Occipital lobe (tissue), 2 donors: ENCODE results near the gene IL26. TPM values are rescaled to one million over a fixed set of nuclear protein-coding genes. Genes with fewer than 3 reads are reported as not detected.
"Not testable (repeated sequence)": the region's sequence is repeated elsewhere in the genome, so short reads cannot be mapped to it uniquely, and the experiment has no call there.

Experiments used
- DNase-seq: peaks from one replicate; lab custom pipeline; 2025; lab: John Stamatoyannopoulos, UW
- total RNA-seq: library from RNA; depleted of rRNA; stranded (reverse); fragments of >200 nt; gene quantifications from one replicate; pipeline ENCODE4 v1.2.3, GENCODE V29; 2014

Gene IL26
- total RNA-seq, 1 donor from 2014 or later, result not detected

DNA sequence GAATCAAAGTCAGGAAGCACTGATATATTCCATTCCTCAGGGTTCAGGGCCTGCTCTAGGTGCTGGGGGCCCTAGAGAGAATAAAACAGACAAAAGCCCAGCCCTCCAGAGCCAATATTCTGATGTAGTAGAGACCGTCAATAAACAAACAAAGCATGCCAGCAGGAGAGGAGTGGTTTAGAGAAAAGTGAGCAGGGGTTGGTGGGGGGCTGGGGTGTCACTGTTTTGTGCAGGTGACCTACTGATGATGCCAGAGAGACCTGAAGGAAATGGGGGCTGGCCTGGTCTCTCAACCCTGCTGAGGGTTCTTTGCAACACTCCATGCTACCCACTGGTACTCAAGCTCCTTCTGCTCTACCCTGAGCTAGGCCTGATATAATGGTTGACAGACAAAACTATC, 26.5 kb downstream of the IL26 start:
- DNase-seq, result no peak

DNA sequence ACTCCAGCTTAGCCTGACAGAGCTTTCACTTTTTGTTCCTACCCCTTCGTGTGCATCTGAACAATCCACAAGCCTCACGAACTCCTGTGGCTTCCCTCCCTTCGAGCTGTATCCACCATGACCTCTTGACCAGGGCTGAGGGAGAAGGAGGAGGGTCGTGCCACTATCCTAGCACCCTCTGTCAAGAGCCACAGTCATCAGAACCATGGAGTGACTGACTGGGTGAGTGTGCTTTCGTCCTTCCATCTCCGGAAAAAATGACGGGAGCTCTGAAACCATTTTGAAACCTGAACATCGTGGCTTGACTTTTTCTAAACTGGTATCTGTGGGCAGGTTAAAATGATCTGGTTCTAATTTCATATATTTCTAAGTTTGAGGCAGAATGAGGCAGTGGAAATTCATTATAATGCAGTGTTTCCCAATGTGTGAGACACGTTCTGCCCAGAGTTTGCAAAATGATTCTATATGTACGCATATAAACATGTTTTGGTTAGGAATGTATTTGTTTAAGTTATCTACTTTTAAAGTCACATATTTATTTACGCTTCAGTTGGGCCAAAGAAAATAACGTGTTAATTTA, 27.0 kb downstream of the IL26 start:
- DNase-seq, result no peak

DNA sequence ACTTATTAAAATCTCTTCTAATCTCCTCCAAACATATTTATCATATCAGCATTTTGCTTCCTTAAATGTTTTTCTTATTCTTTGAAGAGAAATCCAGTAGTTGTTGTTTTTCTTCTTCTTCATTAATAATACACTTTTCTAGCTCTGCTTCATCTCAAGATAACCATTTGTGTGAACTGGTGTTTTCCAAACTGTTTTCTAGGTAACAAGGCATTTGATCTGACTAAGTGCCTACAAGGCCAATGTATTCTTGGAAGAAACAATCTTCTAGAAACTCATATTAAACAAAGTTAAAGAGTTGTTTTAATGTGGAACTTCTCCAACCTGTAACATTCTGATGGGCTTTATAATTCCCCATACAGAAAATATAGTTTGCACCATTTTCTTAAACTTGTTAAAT, 35.3 kb downstream of the IL26 start:
- no peak for DNase-seq

DNA sequence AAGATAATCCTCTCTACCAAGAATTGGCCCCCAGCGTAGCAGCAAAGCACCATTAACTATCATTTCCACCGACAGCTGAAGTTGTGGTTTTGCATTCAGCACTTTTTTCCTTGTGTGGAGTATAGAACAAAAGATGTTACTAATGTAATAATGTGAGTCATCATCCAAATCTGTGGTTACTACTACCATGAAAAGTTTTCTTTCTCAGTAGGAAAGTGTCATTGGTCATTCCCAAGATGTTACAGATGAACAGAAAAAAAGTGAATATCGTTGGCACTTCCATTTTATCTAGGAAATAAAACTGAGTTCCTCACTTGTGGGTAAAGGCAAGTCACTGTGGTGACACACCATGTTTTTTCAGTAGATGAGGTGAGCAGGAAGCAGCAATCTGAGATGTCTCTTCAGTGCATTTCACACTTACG, 35.8 kb downstream of the IL26 start:
- no peak for DNase-seq

DNA sequence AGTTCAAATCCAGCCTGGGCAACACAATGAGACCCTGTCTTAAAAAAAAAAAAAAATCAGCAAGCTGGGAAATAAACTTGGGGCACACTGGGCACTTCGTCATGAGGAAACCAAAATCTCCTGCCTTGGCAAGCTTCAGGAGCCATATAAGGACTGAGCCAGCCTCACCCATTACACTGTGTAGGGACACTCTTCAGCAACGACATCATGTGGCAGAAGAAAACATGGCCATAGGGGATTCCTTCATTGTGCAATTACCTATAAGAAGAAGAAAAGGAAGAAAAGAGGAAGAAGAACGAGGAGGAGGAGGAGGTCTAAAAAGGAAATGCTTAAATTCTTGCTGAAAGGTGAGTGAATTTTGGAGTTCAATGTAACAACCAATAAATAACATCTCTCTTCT, 40.0 kb downstream of the IL26 start:
- DNase-seq, result no peak

DNA sequence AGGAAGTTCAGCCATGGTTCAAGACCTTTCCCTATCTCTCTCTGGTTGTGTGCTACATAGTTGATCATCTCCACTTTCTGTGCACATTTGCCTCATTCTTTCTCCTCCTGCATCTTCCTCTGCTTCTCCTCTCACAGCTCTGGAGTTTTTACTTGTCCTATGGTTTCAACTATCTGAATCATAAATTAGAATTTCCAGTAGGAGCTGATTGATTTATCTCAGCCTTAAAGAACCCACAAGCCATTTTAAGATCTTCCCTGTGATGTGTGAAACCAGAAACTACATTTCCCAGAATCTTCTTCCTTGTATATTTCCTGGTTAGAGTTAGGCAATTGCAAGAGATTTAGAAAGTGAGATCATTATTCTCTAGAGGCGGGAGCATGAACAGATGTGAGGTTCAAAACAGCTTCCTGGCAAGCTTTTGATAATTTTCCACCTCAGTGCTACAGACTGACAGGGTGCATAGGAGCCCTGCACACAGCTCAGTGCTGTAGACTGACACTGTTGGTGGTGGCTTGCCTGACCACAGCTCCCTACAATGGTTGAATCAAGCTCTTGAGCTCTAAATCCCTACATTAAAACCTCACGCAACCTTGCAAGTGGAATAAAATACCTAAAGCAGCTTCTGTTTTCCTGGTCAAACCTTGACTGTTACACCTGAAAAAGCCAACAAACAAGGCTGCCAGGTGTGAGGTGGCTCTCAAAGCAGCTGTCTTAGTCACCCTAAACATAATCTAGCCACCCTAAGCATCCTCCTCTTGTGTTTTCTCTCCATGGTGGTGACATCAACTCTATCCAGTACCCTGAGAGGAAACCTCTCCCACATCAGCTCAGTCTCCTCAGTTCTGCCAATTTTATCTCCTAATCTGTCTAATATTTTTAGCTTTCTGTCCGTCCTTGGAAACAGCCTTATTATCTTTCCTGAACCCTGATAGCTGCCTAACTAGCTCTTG, 44.5 kb downstream of the IL26 start:
- no peak for DNase-seq

DNA sequence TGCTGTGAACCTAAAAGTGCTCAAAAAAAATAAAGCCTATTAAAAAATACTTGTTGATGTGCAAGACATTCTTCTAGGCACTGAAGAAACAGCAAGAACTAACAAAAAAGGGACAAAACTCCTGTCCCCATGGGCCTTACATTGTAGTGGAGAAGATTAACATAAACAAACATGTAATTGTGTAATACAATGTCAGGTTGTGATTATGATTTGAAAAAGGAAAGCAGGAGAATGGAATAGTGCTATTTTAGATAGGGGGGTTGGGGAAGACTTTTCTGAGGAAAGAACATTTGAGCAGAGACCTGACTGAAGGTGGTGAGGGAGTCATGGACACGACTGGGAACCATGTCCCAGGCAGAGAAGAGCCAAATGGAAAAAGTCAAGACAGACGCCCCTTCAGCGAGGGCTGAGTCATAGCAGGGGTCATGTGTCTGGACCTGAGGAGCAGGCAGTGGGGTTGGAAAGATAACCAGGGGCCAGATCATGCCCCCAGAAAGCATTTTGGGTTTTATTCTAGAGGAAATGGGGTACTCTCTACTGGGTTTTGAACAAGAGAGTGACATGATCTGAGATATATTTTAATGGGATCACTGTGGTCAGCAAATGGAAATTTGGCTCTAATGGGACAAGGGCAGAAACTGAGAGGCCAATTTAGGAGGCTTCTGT, 46.7 kb downstream of the IL26 start:
- no peak for DNase-seq

DNA sequence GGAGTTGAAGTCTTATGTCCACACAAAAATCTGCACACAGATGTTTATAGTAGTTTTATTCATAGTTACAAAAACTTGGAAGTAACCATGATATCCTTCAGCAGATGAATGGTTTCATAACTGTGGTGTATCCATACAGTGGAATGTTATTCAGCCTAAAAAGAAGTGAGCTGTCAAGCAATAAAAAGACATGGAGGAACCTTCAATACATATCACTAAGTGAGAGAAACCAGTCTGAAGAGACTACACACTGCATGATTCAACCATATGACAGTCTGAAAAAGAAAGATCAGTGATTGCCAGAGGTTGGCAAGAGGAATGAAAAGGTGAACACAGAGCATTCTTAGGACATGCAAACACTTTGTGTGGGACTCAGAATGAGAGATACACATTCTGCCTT, 47.4 kb downstream of the IL26 start:
- DNase-seq, result no peak

DNA sequence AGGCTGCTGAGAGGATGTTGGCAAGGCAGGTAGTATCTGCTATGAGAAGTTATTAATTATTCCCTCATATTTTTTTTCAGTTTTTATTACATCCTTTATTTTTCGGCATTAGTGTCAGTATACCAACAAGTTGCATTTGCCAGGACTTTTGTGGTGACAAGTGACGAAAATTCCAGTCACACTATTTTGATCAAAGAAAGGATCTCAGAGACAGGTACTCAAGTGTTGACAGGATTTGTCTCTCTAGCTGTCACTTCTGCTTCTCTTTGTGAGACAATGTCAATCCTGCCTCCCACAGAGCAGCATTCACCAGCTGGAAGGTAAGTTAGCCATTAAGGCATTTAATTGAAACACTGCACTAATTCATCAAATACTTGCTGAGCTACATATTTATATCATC, 48.0 kb downstream of the IL26 start:
- DNase-seq, result no peak

DNA sequence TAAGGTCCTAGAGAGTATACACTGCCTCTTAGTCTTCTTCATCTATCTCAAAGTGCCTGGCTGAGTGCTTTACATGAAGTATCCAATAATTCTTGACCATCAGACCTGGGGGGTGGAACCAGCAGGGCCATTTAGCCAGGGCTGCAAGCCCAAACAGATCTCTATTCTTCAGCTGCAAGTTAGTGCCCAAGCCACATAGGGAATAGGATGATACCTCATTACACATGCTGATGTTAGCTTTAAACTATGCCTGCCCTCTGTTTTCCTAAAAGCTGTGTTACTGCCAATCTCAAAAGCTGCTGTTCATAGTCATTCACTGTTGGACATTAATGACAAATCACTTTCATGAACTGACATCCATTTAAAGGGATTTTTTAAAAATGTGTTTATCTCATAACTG, 49.4 kb downstream of the IL26 start:
- DNase-seq, result no peak

DNA sequence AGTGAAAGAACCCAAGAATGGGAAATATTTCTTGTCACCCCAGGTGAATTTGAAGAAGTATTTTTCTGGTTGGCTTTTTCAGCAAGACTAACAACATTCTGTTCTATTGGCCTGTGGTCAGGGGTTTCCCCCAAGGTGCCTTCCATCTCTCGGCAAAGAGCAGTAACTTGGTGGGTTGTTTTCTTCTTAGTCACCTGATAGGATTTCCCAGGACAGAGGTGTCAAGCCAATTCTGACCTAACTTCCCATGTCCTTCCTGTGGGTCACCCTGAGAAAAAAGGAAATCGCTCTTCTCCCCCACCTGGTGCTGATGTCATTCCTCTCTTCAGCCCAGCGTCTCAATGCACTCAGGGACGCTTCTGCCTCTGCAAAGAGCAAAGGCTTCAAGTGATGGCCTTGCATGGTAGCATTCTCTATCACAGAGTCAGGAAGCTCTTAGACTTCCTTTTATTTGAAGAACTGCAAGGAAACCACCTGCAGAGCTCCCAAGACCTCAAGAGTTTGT, 50.0 kb downstream of the IL26 start:
- no peak for DNase-seq

DNA sequence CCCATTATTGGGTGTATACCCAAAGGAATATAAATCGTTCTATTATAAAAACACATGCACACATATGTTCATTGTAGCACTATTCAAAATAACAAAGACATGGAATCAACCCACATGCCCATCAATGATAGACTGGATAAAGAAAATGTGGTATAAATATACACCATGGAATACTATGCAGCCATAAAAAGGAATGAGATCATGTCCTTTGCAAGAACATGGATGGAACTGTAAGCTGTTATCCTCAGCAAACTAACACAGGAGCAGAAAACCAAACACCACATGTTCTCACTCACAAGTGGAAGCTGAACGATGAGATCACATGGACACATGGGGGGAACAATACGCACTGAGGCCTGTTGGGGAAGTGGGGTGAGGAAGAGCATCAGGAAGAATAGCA, 50.8 kb downstream of the IL26 start:
- DNase-seq, result not testable (repeated sequence)

DNA sequence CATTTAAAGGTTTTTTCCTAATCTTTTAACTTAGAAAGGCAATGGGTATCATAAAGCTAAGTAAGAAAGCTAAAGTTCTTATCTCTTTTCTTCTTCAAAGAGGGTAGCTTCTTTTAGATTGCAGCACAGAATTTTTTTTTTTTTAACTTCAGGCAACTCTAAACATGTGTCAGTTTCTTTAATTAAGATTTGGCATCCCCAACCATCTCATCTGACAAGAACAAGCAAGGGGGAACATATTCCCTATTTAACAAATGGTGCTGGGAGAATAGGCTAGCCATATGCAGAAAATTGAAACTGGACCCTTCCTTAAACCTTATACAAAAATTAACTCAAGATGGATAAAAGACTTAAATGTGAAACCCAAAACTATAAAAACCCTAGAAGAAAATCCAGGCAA, 51.8 kb downstream of the IL26 start:
- no peak for DNase-seq

DNA sequence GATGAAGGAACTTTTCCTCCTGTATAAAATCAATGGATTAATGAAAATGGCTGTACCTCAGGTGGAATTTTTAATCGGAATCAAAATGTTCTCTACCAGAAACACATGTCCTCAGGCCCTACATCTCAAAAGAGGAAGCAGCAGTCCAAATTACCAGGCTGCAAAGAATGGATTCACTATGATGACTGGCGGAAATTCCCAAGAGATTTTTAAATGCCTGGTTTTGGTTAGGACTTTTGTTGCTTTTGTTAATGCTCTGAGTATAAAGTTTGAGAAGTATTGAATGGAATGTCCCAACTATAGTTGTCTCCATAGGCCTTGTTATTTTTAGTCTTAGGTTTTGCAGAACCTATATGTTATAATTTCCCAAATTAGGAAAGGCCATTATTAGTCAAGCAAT, 54.9 kb downstream of the IL26 start:
- no peak for DNase-seq

DNA sequence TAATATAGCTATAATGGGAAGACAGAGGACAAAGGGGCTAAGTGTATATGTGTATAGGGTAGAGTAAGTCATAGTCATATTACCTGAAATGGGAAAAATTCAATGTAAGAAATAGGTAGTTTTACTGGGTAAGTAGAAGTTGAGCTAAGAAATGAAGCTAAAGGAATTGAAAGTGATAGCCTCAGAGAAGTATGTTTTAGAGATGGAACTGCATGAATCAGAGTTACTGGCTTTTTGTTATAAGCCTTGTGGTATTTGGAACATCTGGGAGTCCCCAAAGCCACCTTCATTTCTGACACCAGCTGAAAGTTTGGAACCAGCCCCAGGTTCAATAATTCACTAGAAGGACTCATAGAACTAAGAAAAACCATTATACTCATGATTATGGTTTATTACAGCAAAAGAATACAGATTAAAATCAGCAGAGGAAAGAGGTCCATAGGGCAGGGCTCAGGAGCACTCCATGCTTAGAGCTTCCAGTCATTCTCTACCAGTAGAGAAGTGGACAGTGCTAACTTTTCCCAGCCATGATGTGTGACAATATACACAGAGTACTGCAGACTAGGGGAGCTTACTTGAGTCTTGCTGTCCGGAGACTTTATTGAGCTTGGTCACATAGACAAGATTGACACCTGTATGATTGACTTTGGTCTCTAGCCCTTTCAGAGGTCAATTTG, 56.3 kb downstream of the IL26 start:
- no peak for DNase-seq

DNA sequence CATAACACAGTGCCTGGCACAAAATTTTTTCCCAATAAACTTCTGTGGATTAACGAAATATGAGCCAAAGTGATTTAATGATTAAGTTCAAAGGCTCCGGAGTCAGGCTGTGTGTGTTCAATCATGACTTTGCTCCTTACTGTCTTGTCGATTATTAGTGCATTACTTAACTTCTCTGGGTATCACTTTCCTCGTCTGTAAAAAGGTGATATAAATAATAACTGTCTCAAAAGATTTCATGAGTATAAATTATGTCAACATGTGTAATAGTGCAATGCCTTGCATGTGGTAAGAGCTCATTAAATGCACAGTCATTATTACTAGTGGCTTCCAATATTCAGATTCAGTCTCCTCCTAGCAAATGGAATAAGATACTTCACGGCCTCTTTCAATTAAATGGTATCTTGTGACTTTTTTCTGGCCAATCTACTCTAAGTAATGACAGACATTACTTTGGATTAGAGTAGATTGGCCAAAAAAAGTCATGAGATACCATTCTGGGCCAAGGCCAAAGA, 59.2 kb downstream of the IL26 start:
- DNase-seq, result no peak

DNA sequence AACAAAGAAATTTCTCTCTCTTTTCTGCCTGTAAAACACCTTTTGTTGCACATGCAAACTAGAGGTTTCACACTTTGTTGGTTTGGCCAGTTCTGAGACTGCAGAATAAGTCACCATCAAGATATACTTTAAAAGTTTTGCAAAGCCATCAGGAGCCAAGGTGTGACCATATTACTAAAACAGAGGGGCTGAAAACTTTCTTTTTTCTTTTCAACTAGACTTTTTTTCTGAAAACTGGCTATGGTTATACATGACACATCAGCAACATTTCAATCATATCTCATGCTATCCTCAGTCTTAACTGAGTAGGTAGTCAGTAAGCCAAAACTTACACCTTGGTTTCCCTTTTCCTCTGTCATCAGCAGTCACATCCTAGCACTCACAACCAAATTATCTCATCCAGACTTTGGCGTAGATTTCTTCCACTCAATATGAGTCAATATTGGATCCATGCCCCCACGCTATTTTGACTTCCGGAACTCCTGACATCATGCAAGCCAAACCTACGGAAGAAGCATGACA, 62.0 kb downstream of the IL26 start:
- DNase-seq, result no peak

DNA sequence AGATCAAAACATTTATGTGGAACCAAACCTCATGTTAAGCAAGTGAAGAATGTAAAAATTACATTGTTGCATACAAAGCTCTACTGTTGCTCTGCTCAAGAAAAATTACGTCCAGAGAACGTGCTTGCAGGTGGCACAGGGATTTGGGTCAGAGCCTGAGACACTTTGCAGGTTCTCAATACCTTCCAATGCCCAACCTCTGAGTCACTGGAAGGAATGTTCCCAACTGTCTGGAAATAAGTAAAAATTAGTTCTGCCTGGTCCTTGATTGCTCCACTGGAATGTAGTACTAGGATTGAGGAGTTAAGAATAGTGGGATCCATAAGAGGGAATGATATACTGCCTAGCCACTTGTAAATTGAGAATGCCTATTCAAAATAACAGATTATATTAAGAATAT, 63.2 kb downstream of the IL26 start:
- DNase-seq, result no peak

DNA sequence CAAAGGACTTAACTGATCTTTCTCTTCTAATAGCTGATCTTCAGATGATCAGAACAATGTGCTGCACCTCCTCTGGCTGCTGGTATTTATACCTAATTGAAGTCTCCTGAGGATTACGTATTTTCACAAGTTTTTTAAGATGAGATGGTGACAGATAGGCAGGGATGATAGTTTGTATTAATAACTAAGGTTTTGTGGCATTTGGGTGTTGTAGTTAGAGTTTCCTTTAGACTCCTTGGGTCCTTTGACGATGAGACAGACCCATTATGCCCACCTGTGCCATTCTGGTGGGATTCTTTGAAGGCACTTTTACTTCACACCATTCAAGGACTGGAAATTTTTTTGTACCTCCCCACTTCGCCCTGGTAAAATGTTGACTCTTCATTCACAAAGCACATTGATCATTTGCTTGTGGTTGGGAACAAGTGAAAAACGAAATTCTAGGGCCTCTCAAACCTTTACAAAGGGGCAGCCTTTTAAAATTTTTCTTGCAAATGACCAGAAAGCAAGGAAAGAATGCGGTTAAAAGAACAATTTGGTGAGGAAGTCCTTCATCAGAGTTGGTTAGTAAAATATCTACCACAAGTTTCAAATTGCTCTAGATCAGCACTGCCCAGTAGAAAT, 65.8 kb downstream of the IL26 start, which contains the start of gene IFNG:
TSS of gene IFNG (minus strand) at position 60 of the 624 bp plus-strand sequence. CDS start 125 bp downstream, outside the sequence.
- DNase-seq, result no peak

DNA sequence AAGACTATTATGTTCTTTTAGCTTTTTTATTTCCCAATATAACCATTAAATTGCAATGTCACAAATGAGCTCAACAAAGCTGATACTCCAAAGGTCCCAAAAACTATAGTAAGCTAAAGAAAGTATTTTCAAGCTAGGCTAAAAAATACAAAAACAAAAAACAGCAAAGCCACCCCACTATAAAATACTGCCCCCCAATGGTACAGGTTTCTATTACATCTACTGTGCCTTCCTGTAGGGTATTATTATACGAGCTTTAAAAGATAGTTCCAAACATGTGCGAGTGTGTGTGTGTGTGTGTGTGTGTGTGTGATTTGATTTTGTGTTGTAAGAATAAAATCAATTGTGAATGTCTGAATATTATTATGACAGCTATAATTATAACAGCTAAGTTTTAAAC, 67.2 kb downstream of the IL26 start:
- DNase-seq, result no peak

DNA sequence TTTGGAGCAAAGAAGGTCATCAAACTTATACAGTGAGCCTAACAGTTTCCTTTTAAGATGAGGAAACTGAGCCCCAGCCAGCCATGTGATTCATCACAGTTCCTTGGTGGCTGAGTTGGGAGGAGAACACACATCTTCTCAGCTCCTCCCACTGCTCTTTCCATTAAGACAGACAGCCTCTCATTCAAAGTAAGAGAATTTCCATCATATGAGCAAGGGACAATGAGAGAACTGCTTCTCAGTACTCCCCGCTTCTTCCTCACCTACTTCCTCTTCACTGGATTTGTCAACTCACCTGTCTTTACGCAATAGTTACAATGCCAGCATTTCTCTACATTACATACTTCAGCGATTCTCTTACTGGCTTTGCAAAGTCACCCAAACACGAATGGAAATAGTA, 68.2 kb downstream of the IL26 start:
- no peak for DNase-seq
